NB4 (cell line): ENCODE measurements around the gene PAPOLA.

Source experiments
- DNase-seq: peaks from one replicate; pipeline ENCODE4 v3.0.0; 2010; ENCODE audit warnings: low read depth
- H3K4me3 ChIP-seq: one replicate; pipeline ENCODE4 v1.5.1; 2011; ENCODE audit warnings: mild to moderate bottlenecking, low read depth, low read length, moderate library complexity
- CTCF ChIP-seq: IDR thresholded peaks from one replicate; pipeline ENCODE4 v1.5.1; 2012; ENCODE audit warnings: low read depth, low read length
- MYC ChIP-seq: IDR thresholded peaks from 2 replicates; pipeline ENCODE4 v1.6.1; 2011; ENCODE audit warnings: low read depth, low read length
- POLR2A ChIP-seq: IDR thresholded peaks from 2 replicates; pipeline ENCODE4 v1.6.1; 2011; ENCODE audit warnings: mild to moderate bottlenecking; ENCODE audit not compliant: insufficient read length; ENCODE audit errors: extremely low read depth
- TF ChIP-seq, protein P1 (sequence below): IDR thresholded peaks from 2 replicates; pipeline ENCODE4 v1.6.1; 2011; ENCODE audit warnings: low read depth, low read length

Gene PAPOLA

GRCh38 chr14:96585672-96586013, 83.5 kb downstream of the PAPOLA start:
- TF ChIP-seq MYC (no peak), CTCF (no peak), POLR2A (no peak)
- TF ChIP-seq, protein P1, sequence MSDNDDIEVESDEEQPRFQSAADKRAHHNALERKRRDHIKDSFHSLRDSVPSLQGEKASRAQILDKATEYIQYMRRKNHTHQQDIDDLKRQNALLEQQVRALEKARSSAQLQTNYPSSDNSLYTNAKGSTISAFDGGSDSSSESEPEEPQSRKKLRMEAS = no peak
- DNase-seq = no peak
- no peak overlapping the region for H3K4me3 ChIP-seq

GRCh38 chr14:96586056-96586455, 83.9 kb downstream of the PAPOLA start:
- DNase-seq = no peak
- TF ChIP-seq, protein P1 = no peak
- TF ChIP-seq MYC (no peak), POLR2A (no peak), CTCF (no peak)
- no peak overlapping the region for H3K4me3 ChIP-seq

DNA sequence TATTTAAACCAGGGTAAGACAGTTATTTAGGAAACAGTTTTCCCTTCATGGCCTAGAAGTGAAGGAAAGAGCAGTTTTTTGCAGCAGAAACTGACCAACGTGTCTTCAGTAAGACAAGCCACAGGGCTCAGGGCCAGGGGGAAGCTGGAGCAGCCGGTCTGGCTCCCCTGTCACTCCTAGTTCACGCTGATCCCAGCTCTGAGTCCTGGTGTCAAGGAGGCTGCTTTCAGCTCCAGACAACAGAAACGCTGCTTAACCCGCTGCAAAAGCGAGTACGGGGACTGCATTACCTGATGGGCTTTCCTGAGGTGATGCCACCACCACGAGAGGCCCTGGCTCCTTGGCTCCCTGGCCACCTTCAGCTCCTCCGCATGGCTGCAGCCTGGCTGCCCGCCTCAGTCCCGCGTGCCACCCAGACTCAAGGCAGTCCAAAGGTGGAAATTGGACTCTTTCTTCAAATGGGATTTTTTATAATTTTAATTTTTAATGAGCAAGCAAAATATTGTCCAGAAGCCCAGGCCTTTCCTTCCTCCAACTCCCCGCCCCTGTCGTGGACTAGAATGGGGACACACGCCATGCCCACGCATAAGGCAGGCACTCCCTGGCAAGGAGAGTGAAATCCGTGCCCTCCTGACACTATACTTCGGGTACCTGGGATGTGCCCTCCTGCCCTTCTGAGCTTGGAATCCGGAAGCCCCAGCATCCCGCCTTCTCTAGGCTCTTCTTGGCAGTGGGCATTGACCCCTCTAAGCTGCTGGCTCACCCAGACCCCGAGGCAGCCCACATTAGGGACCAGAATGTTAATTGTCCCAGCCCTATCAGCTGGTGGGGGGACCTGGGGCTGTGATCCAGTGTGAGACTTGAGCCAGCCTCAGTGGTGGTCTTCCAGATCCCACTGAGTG, 85.0 kb downstream of the PAPOLA start:
- no peak overlapping the region for H3K4me3 ChIP-seq
- DNase-seq = no peak
- TF ChIP-seq MYC = no peak
- no peak for TF ChIP-seq CTCF

DNA sequence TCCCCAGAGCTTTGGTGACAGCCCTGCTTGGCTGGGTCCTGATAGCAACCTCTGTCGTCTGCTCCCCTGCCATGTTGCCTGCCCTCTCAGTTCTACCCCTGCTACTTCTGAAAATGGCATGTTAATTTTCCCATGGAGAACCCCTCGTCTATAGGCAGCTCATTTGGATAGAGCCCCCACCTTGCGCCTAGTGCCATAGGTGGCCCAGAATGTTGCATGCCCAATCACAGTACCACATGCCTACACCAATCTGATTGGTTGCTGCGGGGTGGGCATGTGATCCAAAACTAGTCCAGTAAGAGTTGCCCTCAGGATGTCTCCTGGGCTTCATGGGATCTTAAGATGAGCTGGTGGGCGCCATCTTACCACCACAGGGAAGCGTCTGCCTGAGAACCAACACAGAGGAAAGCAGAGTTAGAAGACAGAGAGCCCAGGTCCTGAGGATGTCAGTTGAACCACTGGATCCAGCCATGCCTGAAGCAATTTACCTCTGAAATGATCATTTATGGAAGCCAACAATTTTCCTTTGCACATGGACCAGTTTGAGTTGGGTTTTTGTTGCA, 85.7 kb downstream of the PAPOLA start:
- TF ChIP-seq, protein P1 = no peak
- TF ChIP-seq MYC = no peak
- no peak for TF ChIP-seq POLR2A
- H3K4me3 ChIP-seq = no peak overlapping the region
- DNase-seq = no peak

DNA sequence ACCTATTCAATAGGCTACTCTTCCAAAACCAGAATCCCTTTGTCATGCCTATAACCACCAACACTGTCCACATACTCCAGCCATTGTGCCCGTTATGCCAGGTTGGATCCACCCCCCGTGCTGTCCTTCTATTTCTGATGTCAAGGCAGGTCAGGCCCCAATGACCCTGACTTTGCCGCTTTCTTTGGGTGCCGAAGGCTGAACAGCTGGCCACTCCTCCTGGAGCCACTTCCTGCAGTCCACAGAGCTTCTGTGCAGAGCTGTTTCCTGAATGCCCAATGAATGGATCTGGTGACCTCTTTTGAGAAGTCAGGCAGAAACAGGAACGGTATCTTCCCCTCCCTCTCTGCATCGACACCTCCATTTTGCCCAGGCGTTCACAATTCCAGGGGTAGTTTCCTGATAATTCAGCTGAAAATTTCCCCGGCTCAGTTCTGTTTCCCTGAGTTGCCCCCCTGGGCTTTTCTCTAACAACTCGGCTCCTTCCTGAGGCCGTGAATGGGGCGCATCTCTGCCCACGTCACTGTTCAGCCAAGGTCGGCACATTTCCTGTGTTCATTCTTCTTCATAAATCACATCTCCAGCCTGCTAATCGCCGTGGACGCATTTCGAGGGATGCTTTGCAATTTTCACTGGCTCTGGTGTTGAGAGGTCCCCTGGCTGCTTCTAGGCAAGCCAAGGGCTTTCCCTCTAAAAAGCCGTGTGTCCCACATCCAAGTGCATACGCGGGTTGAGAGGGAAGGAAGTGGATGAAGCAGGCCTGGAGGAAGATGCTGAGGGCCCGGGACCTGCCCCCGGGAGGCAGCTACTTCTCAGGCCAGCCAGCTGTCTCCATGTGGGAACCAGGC, 86.5 kb downstream of the PAPOLA start:
- no peak overlapping the region for H3K4me3 ChIP-seq
- no peak for TF ChIP-seq CTCF
- TF ChIP-seq, protein P1 = no peak
- TF ChIP-seq POLR2A = no peak
- TF ChIP-seq MYC = no peak
- DNase-seq = no peak

DNA sequence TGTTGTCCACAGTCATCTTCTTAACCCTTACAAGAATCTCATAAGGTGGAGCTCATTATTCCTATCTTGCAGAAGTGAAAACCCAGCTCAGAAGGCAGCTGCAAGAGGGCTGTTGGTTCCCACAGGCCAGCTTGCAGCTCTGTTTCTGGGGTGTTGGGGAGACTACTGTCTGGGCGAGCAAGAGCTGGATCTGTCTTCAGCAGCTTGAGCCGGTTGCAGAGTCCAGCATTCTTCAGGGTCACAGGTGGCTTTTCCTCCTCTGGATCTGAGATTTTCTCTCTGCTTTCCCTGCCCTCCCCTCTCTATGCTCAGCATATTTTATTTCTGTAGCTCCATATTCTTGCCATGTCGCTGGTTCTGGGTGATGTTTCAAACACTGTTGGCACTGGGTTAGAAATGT, 87.4 kb downstream of the PAPOLA start:
- H3K4me3 ChIP-seq = no peak overlapping the region
- no peak for DNase-seq

More for the DNA sequence above, 87.4 kb downstream of the PAPOLA start:
- TF ChIP-seq POLR2A = no peak
- TF ChIP-seq, protein P1 = no peak
- TF ChIP-seq MYC = no peak
- TF ChIP-seq CTCF = no peak
